Chondrocyte (in vitro differentiated cells): ENCODE results near the gene LIMA1. TPM values are rescaled to one million over a fixed set of nuclear protein-coding genes. Genes with fewer than 3 reads are reported as not detected.
"Not testable (repeated sequence)": the region's sequence is repeated elsewhere in the genome, so short reads cannot be mapped to it uniquely, and the experiment has no call there.

Source experiments
- DNase-seq: peaks from one replicate; pipeline ENCODE4 v3.0.0; 2021; ENCODE audit warnings: mixed read lengths, low spot score
- H3K27ac Mint-ChIP-seq: one replicate; pipeline ENCODE4 v1.8.0; 2021; ENCODE audit warnings: mild to moderate bottlenecking, moderate library complexity, mixed read lengths; ENCODE audit not compliant: unreplicated experiment
- H3K27me3 Mint-ChIP-seq: 2 replicates; pipeline ENCODE4 v1.8.0; 2021; ENCODE audit warnings: low read depth, mixed read lengths
- H3K36me3 Mint-ChIP-seq: 2 replicates; pipeline ENCODE4 v1.8.0; 2021; ENCODE audit warnings: low read depth, mixed read lengths
- H3K4me1 Mint-ChIP-seq: 2 replicates; pipeline ENCODE4 v1.8.0; 2021; ENCODE audit warnings: low read depth, mild to moderate bottlenecking, mixed read lengths
- H3K4me3 Mint-ChIP-seq: one replicate; pipeline ENCODE4 v1.8.0; 2021; ENCODE audit warnings: mild to moderate bottlenecking, moderate library complexity, mixed read lengths; ENCODE audit not compliant: unreplicated experiment
- H3K9me3 Mint-ChIP-seq: 2 replicates; pipeline ENCODE4 v1.8.0; 2021; ENCODE audit warnings: low read depth, mixed read lengths
- total RNA-seq: library from RNA; stranded (reverse); gene quantifications from 3 replicates; pipeline ENCODE4 v1.2.1, GENCODE V29; 2021
- TF ChIP-seq, protein P1 (sequence below): fragments of 200-600 bp; sonication (generic); IDR thresholded peaks from 2 replicates; pipeline ENCODE4 v1.5.0; 2021; ENCODE audit warnings: antibody characterized with exemption, mild to moderate bottlenecking, moderate library complexity

LIMA1 gene
- total RNA-seq, 1 donor from 2014 or later = 120 TPM

DNA sequence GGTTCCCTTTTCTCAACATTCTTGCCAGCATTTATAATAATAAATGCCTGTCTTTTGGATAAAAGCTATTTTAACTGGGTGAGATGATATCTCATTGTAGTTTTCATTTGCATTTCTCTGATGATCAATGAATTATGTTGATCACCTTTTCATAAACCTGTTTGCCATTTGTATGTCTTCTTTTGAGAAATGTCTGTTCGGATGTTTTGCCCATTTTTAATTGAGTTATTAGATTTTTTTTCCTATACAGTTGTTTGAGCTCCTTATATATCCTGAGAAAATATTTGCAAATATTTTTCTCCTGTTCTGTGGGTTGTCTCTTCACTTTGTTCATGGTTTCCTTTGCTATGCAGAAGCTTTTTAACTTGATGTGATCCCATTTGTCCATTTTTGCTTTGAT is 8.1 kb upstream of the LIMA1 start:
- DNase-seq = no peak
- no peak overlapping the region for H3K27ac Mint-ChIP-seq
- H3K27me3 Mint-ChIP-seq = no peaks in the 10 kb centered on the region
- no peaks in the 10 kb centered on the region for H3K4me1 Mint-ChIP-seq
- peaks cover 15% of the 10 kb centered on the region for H3K9me3 Mint-ChIP-seq
- no peak overlapping the region for H3K4me3 Mint-ChIP-seq
- H3K36me3 Mint-ChIP-seq = peaks cover 7% of the 10 kb centered on the region
- TF ChIP-seq, protein P1, sequence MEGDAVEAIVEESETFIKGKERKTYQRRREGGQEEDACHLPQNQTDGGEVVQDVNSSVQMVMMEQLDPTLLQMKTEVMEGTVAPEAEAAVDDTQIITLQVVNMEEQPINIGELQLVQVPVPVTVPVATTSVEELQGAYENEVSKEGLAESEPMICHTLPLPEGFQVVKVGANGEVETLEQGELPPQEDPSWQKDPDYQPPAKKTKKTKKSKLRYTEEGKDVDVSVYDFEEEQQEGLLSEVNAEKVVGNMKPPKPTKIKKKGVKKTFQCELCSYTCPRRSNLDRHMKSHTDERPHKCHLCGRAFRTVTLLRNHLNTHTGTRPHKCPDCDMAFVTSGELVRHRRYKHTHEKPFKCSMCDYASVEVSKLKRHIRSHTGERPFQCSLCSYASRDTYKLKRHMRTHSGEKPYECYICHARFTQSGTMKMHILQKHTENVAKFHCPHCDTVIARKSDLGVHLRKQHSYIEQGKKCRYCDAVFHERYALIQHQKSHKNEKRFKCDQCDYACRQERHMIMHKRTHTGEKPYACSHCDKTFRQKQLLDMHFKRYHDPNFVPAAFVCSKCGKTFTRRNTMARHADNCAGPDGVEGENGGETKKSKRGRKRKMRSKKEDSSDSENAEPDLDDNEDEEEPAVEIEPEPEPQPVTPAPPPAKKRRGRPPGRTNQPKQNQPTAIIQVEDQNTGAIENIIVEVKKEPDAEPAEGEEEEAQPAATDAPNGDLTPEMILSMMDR = no peak

DNA sequence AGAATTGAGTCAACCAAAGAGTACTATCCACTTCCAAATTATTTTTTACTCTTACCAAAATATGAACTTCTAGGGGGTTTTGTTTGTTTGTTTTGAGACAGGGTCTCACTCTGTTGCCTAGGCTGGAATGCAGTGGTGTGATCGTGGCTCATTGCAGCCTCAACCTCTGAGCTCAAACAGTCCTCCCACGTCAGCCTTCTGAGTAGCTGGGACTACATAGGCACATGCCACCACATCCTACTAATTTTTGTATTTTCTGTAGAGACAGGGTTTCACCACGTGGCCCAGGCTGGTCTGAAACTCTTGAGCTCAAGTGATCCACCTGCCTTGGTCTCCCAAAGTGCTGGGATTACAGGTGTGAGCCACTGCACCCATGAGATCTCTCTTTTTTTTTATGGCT is 7.4 kb upstream of the LIMA1 start:
- peaks cover 15% of the 10 kb centered on the region for H3K9me3 Mint-ChIP-seq
- H3K27me3 Mint-ChIP-seq, DNase-seq, H3K27ac Mint-ChIP-seq, H3K36me3 Mint-ChIP-seq, H3K4me1 Mint-ChIP-seq, H3K4me3 Mint-ChIP-seq: not testable (repeated sequence)

GRCh38 chr12:50287271-50287670 is 4.0 kb upstream of the LIMA1 start:
- no peak for DNase-seq
- H3K4me3 Mint-ChIP-seq = no peak overlapping the region
- H3K27ac Mint-ChIP-seq = no peak overlapping the region
- H3K4me1 Mint-ChIP-seq = peaks cover 13% of the 10 kb centered on the region
- no peaks in the 10 kb centered on the region for H3K27me3 Mint-ChIP-seq
- peaks cover 7% of the 10 kb centered on the region for H3K36me3 Mint-ChIP-seq
- H3K9me3 Mint-ChIP-seq = peaks cover 15% of the 10 kb centered on the region
- TF ChIP-seq, protein P1 = no peak

DNA sequence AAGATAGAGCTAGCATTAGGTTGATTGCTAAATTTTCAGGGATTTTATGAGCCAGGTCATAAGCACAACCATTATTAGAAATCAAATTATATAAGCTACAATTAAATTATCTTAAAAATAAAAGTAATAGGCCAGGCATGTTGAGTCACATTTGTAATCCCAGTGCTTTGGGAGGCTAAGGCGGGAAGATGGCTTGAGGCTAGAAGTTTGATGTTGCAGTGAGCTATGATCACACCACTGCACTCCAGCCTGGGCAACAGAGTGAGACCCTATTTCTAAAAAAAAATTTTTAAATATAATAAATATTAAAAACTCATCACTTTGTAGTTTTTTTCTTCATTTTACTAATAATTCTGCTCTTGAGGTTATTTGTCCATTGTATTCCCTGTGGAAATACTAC is 1.9 kb upstream of the LIMA1 start:
- Mint-ChIP-seq H3K4me3 (no peak overlapping the region), H3K4me1 (peaks cover 17% of the 10 kb centered on the region), H3K27me3 (no peaks in the 10 kb centered on the region), H3K27ac (no peak overlapping the region), H3K9me3 (no peaks in the 10 kb centered on the region), H3K36me3 (no peaks in the 10 kb centered on the region)
- TF ChIP-seq, protein P1 = no peak
- DNase-seq = no peak

GRCh38 chr12:50282721-50283228 is 545 bp downstream of the LIMA1 start:
- DNase-seq = no peak
- peak overlapping the region; percentile 70 for H3K27ac Mint-ChIP-seq
- no peaks in the 10 kb centered on the region for H3K27me3 Mint-ChIP-seq
- no peaks in the 10 kb centered on the region for H3K36me3 Mint-ChIP-seq
- TF ChIP-seq, protein P1 = no peak
- H3K4me1 Mint-ChIP-seq = peaks cover 17% of the 10 kb centered on the region
- H3K4me3 Mint-ChIP-seq = peak overlapping the region; percentile 92
- H3K9me3 Mint-ChIP-seq = no peaks in the 10 kb centered on the region

DNA sequence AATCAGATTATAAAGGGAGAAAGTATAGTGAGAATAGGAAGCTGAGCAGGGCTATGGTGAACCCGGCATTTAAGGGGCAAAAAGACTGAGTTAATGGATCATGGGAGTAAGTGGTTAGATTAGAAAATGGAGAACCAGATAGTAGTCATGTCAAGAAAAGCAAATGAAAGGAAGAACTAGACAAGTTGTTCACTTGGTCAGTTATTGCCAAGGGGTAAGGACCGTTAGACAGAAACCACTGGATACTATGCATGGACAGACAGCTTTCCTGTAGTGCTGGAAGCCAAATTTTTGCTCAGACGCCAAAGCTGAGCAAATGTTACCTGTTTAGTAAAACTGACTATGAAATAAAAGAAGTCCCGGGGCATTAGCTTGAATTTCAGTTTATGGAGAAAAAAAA is 3.8 kb downstream of the LIMA1 start:
- Mint-ChIP-seq H3K27me3 (no peaks in the 10 kb centered on the region), H3K9me3 (no peaks in the 10 kb centered on the region), H3K36me3 (no peaks in the 10 kb centered on the region), H3K27ac (no peak overlapping the region), H3K4me3 (no peak overlapping the region), H3K4me1 (peaks cover 22% of the 10 kb centered on the region)
- TF ChIP-seq, protein P1 = no peak
- no peak for DNase-seq
